Activated CD8-positive, alpha-beta T cell treated with anti-CD3 and anti-CD28 coated beads, Interleukin-2, amount 10 ng/mL, durations not matched to agents 7 days and 5 days (primary cell): Measurements from ENCODE around the gene NECAB2. TPM values are rescaled to one million over a fixed set of nuclear protein-coding genes. Genes with fewer than 3 reads are reported as not detected.

Experiments used
- ATAC-seq: fragments of 150-1000 bp; cut with Tn5 transposase; one replicate; pipeline ENCODE4 v1.10.0; 2021; ENCODE audit warnings: moderate library complexity
- CTCF ChIA-PET: fragments of 350-600 bp; sonication (Branson Sonifier 250); formaldehyde crosslinking; loops from one replicate; lab custom pipeline; 2021; ENCODE audit warnings: antibody characterized with exemption; lab: Charles Lee
- POLR2A ChIA-PET: fragments of 350-600 bp; sonication (Branson Sonifier 250); formaldehyde crosslinking; loops from one replicate; lab custom pipeline; 2021; ENCODE audit warnings: antibody characterized with exemption; lab: Charles Lee
- DNase-seq: peaks from one replicate; pipeline ENCODE4 v3.0.0-alpha.2; 2020
- H3K27ac Mint-ChIP-seq: one replicate; pipeline ENCODE4 v1.8.0; 2021; ENCODE audit warnings: mild to moderate bottlenecking, mixed read lengths
- H3K27me3 Mint-ChIP-seq: one replicate; pipeline ENCODE4 v1.8.0; 2021; ENCODE audit warnings: low read depth, mixed read lengths
- H3K36me3 Mint-ChIP-seq: one replicate; pipeline ENCODE4 v1.8.0; 2021; ENCODE audit warnings: low read depth, mixed read lengths
- H3K4me1 Mint-ChIP-seq: one replicate; pipeline ENCODE4 v1.8.0; 2021; ENCODE audit warnings: low read depth, mixed read lengths
- H3K4me3 Mint-ChIP-seq: one replicate; pipeline ENCODE4 v1.8.0; 2021; ENCODE audit warnings: mild to moderate bottlenecking, mixed read lengths
- H3K9me3 Mint-ChIP-seq: one replicate; pipeline ENCODE4 v1.8.0; 2022; ENCODE audit warnings: mixed read lengths; ENCODE audit not compliant: insufficient read depth
- total RNA-seq, 2 experiments: library from RNA; stranded (reverse); gene quantifications; one replicate each; pipeline ENCODE4 v1.2.3, GENCODE V29; 2021

The NECAB2 gene
- total RNA-seq, 2 experiments from 2014 or later: not detected

DNA sequence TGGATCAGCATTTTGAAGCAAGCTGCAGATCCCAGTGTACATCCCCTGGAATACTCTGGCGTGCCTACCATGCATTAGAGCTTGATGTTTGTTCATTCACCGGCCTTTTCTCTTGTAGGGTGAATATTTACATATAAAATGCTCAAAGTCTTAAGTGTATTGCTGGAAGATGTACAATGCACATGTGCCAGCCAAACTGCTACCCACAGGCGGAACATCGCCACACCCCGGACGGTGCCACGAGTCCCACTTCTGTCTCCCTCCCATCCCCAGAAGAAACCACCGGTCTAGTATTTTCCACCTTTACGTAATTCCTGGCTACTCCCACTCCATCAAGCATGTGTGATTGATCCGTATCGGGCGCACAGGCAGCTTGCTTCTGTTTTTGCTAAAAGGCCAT is 70.4 kb downstream of the NECAB2 start:
- peaks cover 11% of the 10 kb centered on the region for H3K9me3 Mint-ChIP-seq
- ChIA-PET CTCF (no interaction called here), POLR2A (no interaction called here)
- DNase-seq (no peak), ATAC-seq (no peak)
- H3K27ac Mint-ChIP-seq: no peak overlapping the region
- no peak overlapping the region for H3K4me3 Mint-ChIP-seq
- no peaks in the 10 kb centered on the region for H3K36me3 Mint-ChIP-seq
- H3K27me3 Mint-ChIP-seq: peaks cover 8% of the 10 kb centered on the region
- no peaks in the 10 kb centered on the region for H3K4me1 Mint-ChIP-seq

DNA sequence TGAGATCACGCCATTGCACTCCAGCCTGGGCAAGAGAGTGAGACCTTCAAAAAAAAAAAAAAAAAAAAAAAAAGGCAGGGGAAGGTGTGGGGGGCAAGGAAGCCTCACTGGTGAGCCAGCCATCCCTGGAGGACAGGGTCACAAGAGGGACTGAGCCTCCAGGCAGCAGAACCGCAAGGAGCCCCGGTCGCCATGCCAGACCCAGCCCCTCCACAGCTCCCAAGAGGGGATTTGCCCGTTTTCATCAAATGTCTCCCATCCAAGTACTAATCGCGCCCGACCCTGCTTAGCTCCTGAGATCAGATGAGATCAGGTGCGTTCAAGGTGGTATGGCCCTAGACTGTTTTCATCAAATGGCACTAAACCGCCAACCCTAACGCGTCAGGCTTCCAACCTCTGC is 71.7 kb downstream of the NECAB2 start:
- Mint-ChIP-seq H3K27me3 (peaks cover 17% of the 10 kb centered on the region), H3K4me1 (no peaks in the 10 kb centered on the region), H3K27ac (no peak overlapping the region), H3K36me3 (no peaks in the 10 kb centered on the region), H3K4me3 (no peak overlapping the region), H3K9me3 (peaks cover 11% of the 10 kb centered on the region)
- ATAC-seq: no peak
- DNase-seq: no peak
- ChIA-PET POLR2A (no interaction called here), CTCF (no interaction called here)

DNA sequence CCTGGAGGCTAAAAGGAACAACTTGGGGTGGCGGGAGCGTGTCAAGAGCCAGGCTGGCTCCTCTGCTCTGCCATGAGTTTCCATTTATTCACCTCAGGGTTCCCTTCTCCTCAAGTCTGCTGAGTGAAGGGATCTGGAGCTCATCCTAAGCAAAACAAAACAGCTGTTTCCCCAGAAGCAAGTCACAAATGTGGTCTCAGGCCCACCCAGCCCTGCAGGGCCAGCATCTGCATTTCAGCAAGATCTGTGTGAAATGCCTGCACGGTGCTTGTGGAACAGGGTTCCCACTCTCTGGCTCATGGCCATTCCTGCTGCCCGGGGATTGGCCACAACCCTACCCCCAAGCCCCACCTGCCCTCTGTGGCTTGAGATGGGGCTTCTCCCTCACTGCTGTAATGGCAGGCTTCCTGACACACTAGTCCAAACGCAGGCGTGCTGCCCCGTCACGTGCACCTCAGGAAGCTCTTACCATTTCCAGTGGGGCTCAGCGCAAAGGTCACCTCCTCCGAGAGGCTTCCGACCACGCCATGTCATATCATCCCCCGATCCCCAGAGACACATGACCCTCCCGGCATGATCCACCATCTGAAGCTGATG is 72.3 kb downstream of the NECAB2 start:
- no peaks in the 10 kb centered on the region for H3K36me3 Mint-ChIP-seq
- no peak overlapping the region for H3K27ac Mint-ChIP-seq
- no peak for ATAC-seq
- H3K27me3 Mint-ChIP-seq: peaks cover 17% of the 10 kb centered on the region
- H3K4me3 Mint-ChIP-seq: no peak overlapping the region
- no peaks in the 10 kb centered on the region for H3K4me1 Mint-ChIP-seq
- CTCF ChIA-PET: no interaction called here
- H3K9me3 Mint-ChIP-seq: peaks cover 11% of the 10 kb centered on the region
- POLR2A ChIA-PET: no interaction called here
- DNase-seq: no peak

DNA sequence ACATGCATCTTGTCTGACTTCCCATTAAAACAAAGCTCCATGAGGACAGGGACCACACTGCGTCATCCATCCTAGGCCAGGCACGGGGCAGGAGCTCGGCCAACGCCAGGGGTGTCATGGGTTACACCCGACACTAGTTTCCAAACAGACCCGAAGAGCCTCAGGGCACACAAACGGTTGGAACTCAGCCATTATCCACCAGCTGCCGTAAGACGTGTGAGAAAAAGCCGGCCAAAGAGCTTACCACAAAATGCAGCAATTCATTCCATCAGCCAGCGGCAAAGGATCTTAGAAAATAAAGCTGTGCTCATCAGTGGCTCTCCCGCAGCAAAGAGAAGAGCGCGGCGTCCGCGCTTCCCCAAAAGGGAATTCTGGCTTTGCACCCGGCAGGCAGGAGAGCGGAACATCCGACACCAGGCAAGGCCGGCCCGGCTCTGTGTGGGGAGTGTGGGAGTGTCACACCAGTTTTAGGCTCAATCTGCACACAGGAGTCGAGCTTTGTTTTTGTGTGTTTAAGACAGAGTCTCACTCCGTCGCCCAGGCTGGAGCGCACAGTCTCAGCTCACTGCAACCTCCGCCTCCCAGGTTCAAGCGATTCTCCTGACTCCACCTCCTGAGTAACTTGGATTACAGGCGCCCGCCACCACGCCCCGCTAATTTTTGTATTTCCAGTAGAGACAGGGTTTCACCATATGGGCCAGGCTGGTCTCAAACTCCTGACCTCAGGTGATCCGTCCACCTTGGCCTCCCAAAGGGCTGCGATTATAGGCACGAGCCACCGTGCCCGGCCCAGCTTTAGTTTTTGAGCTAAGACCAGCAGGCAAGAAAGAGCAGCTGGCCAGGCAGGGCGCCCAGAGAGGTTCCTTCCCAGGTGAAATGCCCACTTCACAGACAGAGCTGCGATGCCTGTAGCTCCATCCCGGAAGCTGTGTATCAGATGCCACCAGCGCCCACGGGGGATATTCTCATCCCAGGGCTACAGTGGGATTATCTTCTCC is 73.1 kb downstream of the NECAB2 start:
- POLR2A ChIA-PET: no interaction called here
- H3K36me3 Mint-ChIP-seq: no peaks in the 10 kb centered on the region
- no peak overlapping the region for H3K4me3 Mint-ChIP-seq
- no peaks in the 10 kb centered on the region for H3K4me1 Mint-ChIP-seq
- ATAC-seq (no peak), DNase-seq (no peak)
- no peak overlapping the region for H3K27ac Mint-ChIP-seq
- H3K9me3 Mint-ChIP-seq: peaks cover 3% of the 10 kb centered on the region
- CTCF ChIA-PET: interaction anchor here (1.3 to 1.4 kb wide), 2 partner anchors 20 to 84 kb away, joined by 4 read pairs; no protein-coding TSS in a partner anchor
- peaks cover 14% of the 10 kb centered on the region for H3K27me3 Mint-ChIP-seq

DNA sequence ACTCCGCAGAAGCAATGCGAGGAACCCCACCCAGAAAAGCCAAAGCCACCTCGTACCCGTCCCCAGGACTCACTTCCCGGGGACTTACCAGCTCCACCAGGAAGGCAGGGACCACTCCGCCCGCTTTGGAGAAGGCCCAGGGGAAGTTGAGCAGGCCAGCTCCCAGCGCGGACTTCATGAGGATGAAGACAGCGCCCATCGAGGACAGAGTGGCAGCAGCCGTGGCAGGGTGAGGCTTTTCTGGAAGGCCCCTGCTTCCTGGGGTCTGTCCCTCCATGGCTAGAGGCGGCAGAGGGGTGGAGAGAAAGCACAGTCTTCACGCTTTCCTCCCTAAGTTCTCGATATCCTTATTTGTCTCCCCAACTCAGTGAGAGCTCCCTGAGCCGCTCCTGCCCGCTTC is 73.8 kb downstream of the NECAB2 start:
- no peaks in the 10 kb centered on the region for H3K9me3 Mint-ChIP-seq
- CTCF ChIA-PET: interaction anchor here (1.3 to 1.4 kb wide), 2 partner anchors 19 to 85 kb away, joined by 4 read pairs; no protein-coding TSS in a partner anchor

DNA sequence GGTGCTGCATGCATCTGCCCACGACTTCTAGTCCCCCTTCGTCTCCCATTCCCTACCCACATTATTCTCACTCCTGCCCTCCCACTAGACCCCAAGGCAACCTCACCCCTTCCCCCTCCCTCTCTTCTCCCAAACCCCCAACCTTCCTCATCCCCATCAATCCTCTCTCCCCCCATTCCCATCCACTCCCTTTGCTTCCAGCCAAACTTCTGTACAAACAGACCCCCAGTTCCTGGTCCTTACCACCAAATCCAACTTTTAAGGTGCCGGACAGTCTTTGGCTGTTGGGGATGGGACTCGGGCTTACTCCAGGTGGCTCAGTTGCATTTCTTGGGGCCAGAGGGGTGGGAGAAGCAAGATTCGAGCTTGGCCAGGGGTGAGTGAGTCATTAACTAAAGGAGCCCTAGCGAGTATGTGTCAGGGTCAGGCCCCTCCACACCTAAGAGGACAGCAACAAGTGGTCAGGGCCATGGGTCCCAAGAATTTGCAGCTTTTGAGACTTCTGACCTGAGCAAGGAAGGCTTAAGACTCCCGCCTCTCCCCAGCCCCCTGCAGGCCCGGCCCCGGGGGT is 74.3 kb downstream of the NECAB2 start, which contains the start of gene SLC38A8:
Gene SLC38A8 (minus strand): TSS at position 488 of the 571 bp plus-strand sequence. CDS start 638 bp downstream, outside the sequence.
- Mint-ChIP-seq H3K27ac (no peak within 1 kb of the TSS), H3K4me1 (no peaks in the 10 kb centered on the region), H3K36me3 (no peaks in the 10 kb centered on the region), H3K4me3 (no peak within 1 kb of the TSS), H3K27me3 (peaks cover 14% of the 10 kb centered on the region), H3K9me3 (no peaks in the 10 kb centered on the region)
- ATAC-seq (no peak), DNase-seq (no peak)
- ChIA-PET POLR2A (no interaction called here), CTCF (interaction anchor here (1.0 to 1.4 kb wide), 2 partner anchors 19 to 23 kb away, joined by 3 to 4 read pairs; no protein-coding TSS in a partner anchor)

More for the DNA sequence above, 73.8 kb downstream of the NECAB2 start:
- Mint-ChIP-seq H3K4me1 (no peaks in the 10 kb centered on the region), H3K4me3 (no peak overlapping the region), H3K36me3 (no peaks in the 10 kb centered on the region), H3K27ac (no peak overlapping the region), H3K27me3 (peaks cover 14% of the 10 kb centered on the region)
- ATAC-seq: no peak
- DNase-seq: no peak
- POLR2A ChIA-PET: no interaction called here

DNA sequence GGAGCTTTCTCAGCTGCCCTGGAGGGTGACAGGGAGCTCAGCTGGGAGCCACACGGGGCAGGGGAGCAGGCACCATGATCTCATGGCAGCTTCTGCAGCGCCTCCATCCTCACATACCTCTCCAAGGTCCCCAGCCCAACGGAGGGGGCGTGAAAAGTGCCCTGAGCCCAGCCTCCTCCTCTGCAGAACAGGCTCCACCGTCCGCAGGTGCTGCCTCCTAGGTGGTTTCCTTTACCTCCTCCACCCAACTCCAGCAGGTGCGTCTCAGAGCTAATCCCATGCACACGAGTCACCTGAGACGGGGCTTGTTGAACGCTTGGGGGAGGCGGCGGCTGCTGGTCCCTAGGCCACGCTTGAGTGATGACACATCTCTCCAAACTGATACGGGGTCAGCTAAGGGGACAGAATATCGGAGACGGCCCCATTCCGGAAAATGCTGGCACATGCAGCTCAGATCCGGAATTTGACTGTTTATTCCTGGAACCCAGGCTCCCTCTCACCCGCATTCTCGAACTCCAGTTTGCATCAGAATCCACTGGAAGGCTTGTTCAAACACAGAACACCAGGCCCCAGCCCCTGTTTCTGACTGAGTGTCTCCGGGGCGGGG is 74.9 kb downstream of the NECAB2 start:
- Mint-ChIP-seq H3K27me3 (peaks cover 14% of the 10 kb centered on the region), H3K9me3 (no peaks in the 10 kb centered on the region), H3K4me1 (no peaks in the 10 kb centered on the region), H3K36me3 (no peaks in the 10 kb centered on the region), H3K4me3 (no peak overlapping the region), H3K27ac (no peak overlapping the region)
- ATAC-seq (no peak), DNase-seq (no peak)
- ChIA-PET POLR2A (no interaction called here), CTCF (interaction anchor here (1.0 kb wide), 1 partner anchor 23 kb away, joined by 3 read pairs; no protein-coding TSS in a partner anchor)

DNA sequence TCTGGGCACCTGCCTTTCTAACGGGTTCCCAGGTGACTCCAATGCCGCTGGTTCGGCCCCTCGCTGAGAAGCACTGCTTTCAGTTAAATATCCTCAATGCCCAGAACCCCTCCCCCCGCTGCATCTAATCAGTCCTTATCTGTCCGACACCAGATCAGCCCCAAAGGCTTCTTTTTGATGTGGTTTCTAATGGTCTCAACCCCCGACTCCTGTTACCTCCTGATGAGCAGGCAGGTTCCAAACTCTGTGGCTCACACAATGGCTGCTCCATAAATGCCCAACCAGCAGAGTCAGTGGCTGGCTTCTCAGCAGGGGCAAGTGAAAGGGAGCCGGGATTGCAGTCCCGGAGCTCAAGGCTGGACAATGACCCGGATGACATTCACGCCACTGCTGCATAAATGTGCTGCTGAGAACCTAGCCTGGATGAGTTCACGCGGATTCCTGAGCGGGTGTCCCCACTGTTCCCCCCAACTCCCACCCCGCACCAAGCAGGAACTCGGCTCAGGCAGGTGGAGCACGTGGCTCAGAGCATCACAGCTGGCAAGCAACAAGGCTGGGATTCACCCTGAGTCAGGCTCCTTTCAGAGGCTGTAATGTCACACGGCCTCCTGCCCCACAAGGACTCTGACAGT is 75.6 kb downstream of the NECAB2 start:
- CTCF ChIA-PET: interaction anchor here (0.9 to 1.0 kb wide), 2 partner anchors 22 to 29 kb away, joined by 3 read pairs; no protein-coding TSS in a partner anchor
- H3K27ac Mint-ChIP-seq: no peak overlapping the region
- ATAC-seq (no peak), DNase-seq (no peak)
- no peak overlapping the region for H3K4me3 Mint-ChIP-seq
- H3K9me3 Mint-ChIP-seq: no peaks in the 10 kb centered on the region
- H3K27me3 Mint-ChIP-seq: peaks cover 14% of the 10 kb centered on the region
- no peaks in the 10 kb centered on the region for H3K4me1 Mint-ChIP-seq
- POLR2A ChIA-PET: no interaction called here
- no peaks in the 10 kb centered on the region for H3K36me3 Mint-ChIP-seq

DNA sequence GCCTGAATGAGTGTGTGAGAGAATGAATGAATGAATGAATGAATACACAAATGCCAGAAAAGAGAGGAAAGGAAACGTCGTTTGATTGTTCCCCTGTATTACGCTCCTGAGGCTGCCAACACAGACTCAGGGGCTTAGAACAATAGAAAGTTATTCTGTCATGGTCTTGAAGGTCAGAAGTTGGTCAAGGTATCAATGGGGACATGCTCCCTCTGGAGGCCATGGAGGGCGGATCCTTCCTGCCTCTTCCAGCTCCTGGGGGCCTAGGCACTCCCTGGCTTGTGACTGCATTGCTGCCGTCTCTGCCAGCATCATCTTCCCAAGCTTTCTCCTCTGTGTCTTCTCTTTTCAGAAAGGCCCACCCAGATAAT is 76.1 kb downstream of the NECAB2 start:
- DNase-seq: no peak
- H3K27ac Mint-ChIP-seq: no peak overlapping the region
- H3K4me1 Mint-ChIP-seq: no peaks in the 10 kb centered on the region

DNA sequence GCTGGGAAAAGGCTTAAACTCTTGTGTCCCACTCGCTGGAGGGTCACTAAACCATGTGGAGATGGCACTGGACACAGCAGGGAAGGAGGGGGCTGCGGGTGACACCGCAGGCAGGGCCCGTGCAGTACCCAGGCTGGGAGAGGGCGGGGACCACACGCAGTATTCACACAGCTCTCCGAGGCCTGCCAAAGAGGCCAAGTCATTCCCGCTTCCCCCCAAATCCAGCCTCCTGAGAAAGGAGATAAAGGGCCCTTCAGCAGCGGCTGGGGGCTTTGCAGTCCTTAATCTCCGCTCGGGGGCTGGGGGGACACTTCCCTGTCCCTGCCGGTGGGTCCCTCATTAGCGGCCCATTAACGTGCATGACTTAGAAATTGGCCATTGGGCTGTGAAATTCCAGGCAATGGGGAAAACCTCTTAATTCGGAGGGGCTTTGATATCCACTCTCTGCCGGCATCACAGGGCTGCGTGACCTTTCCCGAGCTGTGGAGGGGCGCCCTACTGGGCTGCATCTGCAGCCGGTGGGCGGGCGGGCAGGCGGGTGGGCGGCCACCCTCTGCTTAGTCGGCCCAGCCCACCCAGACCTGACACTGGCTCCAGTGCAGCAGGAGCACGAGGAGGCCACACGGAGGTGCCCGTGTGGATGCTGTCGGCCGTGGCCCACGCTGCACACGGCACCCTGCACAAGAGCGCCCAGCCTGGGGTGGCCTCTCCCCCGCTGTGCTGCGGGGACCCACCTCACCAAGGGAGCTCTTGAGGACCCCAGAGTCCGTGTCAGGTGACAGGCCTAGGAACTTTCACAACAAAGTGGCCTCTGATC is 77.2 kb downstream of the NECAB2 start:
- Mint-ChIP-seq H3K36me3 (no peaks in the 10 kb centered on the region), H3K4me1 (no peaks in the 10 kb centered on the region), H3K27me3 (peaks cover 14% of the 10 kb centered on the region), H3K27ac (no peak overlapping the region), H3K9me3 (no peaks in the 10 kb centered on the region), H3K4me3 (no peak overlapping the region)
- ChIA-PET POLR2A (no interaction called here), CTCF (no interaction called here)
- DNase-seq (no peak), ATAC-seq (no peak)

More for the DNA sequence above, 76.1 kb downstream of the NECAB2 start:
- ChIA-PET CTCF (interaction anchor here (0.9 kb wide), 1 partner anchor 29 kb away, joined by 3 read pairs; no protein-coding TSS in a partner anchor), POLR2A (no interaction called here)
- Mint-ChIP-seq H3K4me3 (no peak overlapping the region), H3K9me3 (no peaks in the 10 kb centered on the region), H3K27me3 (peaks cover 14% of the 10 kb centered on the region), H3K36me3 (no peaks in the 10 kb centered on the region)
- no peak for ATAC-seq
